HG02885 (cell line): ENCODE measurements around the gene SRGAP1.
"Not testable (repeated sequence)": the region's sequence is repeated elsewhere in the genome, so short reads cannot be mapped to it uniquely, and the experiment has no call there.

ENCODE experiments used
- ATAC-seq: cut with Tn5 transposase; IDR thresholded peaks from one replicate; pipeline ENCODE4 v1.9.1; 2021; ENCODE audit warnings: mild to moderate bottlenecking; ENCODE audit not compliant: unreplicated experiment, poor library complexity

The SRGAP1 gene

GRCh38 chr12:64025174-64025958 is 180.9 kb downstream of the SRGAP1 start:
- peak; percentile 68 for ATAC-seq

GRCh38 chr12:64027311-64027710 is 182.8 kb downstream of the SRGAP1 start:
- ATAC-seq: no peak

GRCh38 chr12:64028541-64028940 is 184.0 kb downstream of the SRGAP1 start:
- ATAC-seq: no peak

GRCh38 chr12:64029013-64029857 is 184.7 kb downstream of the SRGAP1 start:
- ATAC-seq: no peak

- no peak for ATAC-seq
These were observed 185.7 kb downstream of the SRGAP1 start for GRCh38 chr12:64030155-64030554.

GRCh38 chr12:64034056-64034455 is 189.6 kb downstream of the SRGAP1 start:
- not testable (repeated sequence) for ATAC-seq

- no peak for ATAC-seq
These were observed 190.5 kb downstream of the SRGAP1 start for GRCh38 chr12:64034901-64035576.

- no peak for ATAC-seq
These were observed 191.9 kb downstream of the SRGAP1 start for GRCh38 chr12:64036414-64036813.

GRCh38 chr12:64039281-64039871 is 194.9 kb downstream of the SRGAP1 start:
- ATAC-seq: no peak

GRCh38 chr12:64042911-64043310 is 198.4 kb downstream of the SRGAP1 start:
- ATAC-seq: no peak

GRCh38 chr12:64044191-64044590 is 199.7 kb downstream of the SRGAP1 start:
- no peak for ATAC-seq

GRCh38 chr12:64051057-64051456 is 206.6 kb downstream of the SRGAP1 start:
- no peak for ATAC-seq

- ATAC-seq: no peak
These were observed 208.6 kb downstream of the SRGAP1 start for GRCh38 chr12:64053117-64053516.

GRCh38 chr12:64054079-64054520 is 209.6 kb downstream of the SRGAP1 start:
- ATAC-seq: no peak

- ATAC-seq: no peak
These were observed 212.2 kb downstream of the SRGAP1 start for GRCh38 chr12:64056741-64057140.

- no peak for ATAC-seq
These were observed 213.2 kb downstream of the SRGAP1 start for GRCh38 chr12:64057706-64058105.

GRCh38 chr12:64058541-64059265 is 214.2 kb downstream of the SRGAP1 start:
- ATAC-seq: no peak

GRCh38 chr12:64059685-64060084 is 215.2 kb downstream of the SRGAP1 start:
- no peak for ATAC-seq

- no peak for ATAC-seq
These were observed 217.4 kb downstream of the SRGAP1 start for GRCh38 chr12:64061868-64062375.

- ATAC-seq: no peak
These were observed 218.6 kb downstream of the SRGAP1 start for GRCh38 chr12:64063121-64063520.
